ENCODE results near the gene PDXK.

DNA sequence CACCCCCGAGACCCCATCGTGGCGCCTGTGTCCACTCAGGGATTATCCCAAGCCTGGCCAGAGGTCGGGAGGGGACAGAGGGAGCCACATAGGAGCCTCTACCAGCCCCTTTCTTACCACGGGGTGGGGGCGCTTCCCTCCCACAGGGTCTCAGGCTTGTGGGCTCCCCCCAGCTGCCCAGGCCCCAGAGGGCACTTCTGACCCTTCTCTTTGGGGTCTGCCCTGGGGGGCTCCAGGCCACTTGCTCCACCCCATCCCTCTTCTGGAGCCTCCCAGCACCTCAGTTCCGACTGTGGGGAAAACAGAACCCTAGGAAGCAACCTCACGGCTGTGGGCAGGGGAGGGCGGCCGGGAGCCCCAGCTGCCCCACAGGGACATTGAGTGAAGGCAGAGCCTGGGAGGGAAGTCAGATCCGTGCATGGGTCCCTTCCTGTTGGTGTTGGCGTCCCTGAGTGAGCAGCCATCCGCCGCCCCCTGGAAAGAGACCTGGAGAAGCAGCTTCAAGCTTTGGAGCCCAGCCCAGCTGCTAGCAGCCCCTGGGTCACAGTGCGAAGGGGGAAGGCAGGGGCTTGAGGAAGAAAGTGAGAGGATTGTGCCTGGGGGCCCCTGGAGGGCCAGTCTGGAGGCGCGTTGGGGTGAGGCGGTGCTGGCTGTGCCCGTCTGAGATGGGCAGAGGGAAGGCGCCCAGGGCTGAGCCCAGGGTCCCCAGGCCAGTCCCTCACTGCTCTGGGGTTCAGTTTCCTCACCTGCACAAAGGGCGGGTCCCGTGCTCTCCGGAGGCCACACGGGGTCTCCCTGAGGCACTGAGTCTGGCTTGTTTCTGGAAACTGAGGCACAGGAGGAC lies 92.6 kb downstream of the PDXK start:
- TF ChIP-seq, protein P1, sequence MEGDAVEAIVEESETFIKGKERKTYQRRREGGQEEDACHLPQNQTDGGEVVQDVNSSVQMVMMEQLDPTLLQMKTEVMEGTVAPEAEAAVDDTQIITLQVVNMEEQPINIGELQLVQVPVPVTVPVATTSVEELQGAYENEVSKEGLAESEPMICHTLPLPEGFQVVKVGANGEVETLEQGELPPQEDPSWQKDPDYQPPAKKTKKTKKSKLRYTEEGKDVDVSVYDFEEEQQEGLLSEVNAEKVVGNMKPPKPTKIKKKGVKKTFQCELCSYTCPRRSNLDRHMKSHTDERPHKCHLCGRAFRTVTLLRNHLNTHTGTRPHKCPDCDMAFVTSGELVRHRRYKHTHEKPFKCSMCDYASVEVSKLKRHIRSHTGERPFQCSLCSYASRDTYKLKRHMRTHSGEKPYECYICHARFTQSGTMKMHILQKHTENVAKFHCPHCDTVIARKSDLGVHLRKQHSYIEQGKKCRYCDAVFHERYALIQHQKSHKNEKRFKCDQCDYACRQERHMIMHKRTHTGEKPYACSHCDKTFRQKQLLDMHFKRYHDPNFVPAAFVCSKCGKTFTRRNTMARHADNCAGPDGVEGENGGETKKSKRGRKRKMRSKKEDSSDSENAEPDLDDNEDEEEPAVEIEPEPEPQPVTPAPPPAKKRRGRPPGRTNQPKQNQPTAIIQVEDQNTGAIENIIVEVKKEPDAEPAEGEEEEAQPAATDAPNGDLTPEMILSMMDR (conservative IDR thresholded peaks at IDR 0.05; ENCODE audit: low read depth, low read length) = no peak
- TF ChIP-seq EZH2 (IDR thresholded peaks at IDR 0.05; ENCODE audit: borderline replicate concordance, low read depth, low read length, poor library complexity, severe bottlenecking) = no peak

All from A673 (cell line).